ENCODE results near the gene SYT8. TPM values are rescaled to one million over a fixed set of nuclear protein-coding genes. Genes with fewer than 3 reads are reported as not detected.

The SYT8 gene
- total and polyA plus RNA-seq, 2 of the 8 experiments (the other 6 are each of a cell fraction or from before 2014, with no cell fraction given) = not detected

- TF ChIP-seq CHD7 (IDR thresholded peaks at IDR 0.05; ENCODE audit: insufficient replicate concordance, low read length) = no peak
Measured at GRCh38 chr11:1821562-1821961, 13.2 kb upstream of the SYT8 start (continued).
